Astrocyte of the spinal cord (primary cell): ENCODE measurements around the gene HMX1.

Experiments used
- DNase-seq: peaks from one replicate; pipeline ENCODE4 v3.0.0; 2011; ENCODE audit warnings: low read depth, low spot score
- H3K4me3 ChIP-seq: 2 replicates; pipeline ENCODE4 v1.5.1; 2011; ENCODE audit warnings: low read depth, mild to moderate bottlenecking, low read length, moderate library complexity
- CTCF ChIP-seq: IDR thresholded peaks from 2 replicates; pipeline ENCODE4 v1.5.1; 2012; ENCODE audit warnings: low read depth, mild to moderate bottlenecking, low read length, inconsistent platforms
- in situ Hi-C: cut with HindIII; loops from 2 replicates; pipeline ENCODE4 v1.10.0; 2017; ENCODE audit warnings: low sequenced_read_pairs

HMX1 gene

DNA sequence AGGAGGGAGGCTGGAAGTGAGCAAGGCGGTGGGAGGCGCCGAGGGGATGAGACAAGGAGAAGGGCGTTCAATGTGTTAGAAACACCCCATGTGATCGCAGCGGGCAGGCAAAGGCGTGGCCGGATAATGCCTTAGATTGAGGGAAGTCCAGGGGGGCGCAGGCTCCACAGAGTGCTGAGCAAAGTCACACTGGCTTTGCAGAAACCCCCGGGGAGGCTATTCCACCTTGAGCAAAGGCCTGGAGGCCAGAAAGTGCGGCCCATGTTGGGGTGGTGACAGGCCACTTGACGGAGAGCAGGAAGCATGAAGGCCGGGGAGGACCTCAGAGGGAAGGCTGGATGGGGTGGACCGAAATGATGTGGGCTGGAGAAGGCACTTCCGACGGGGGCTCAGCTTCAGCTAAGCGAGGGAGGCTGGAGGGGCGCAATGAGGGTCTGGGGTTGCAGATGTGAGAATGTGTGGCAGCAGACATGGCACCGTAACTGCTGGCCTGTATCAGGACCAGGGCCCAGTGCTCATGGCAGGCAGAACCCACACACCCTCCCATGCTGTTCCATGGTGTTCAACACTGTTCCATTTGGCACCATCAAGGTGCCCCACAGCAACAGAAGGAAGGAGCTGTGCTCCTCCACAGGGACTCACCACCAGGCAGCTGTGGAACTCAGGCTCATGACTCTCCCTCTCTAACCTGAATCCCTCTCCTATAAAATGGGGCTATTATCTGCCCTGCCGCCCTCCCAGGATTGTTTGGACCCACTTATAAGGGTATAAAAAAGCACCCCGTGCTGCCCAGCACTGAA, 50.3 kb downstream of the HMX1 start:
- in situ Hi-C loops, result no loop called here
- no peak for DNase-seq
- no peak overlapping the region for H3K4me3 ChIP-seq
- TF ChIP-seq CTCF, result no peak

GRCh38 chr4:8820178-8821102, 51.2 kb downstream of the HMX1 start:
- TF ChIP-seq CTCF, result no peak
- in situ Hi-C loops, result no loop called here
- DNase-seq, result no peak
- no peak overlapping the region for H3K4me3 ChIP-seq

- DNase-seq, result no peak
- in situ Hi-C loops, result no loop called here
- no peak for TF ChIP-seq CTCF
- H3K4me3 ChIP-seq, result no peak overlapping the region
Measured at GRCh38 chr4:8819473-8820177, 52.0 kb downstream of the HMX1 start.

- no peak for TF ChIP-seq CTCF
- no peak for DNase-seq
- no peak overlapping the region for H3K4me3 ChIP-seq
- in situ Hi-C loops, result no loop called here
Measured at GRCh38 chr4:8819019-8819418, 52.6 kb downstream of the HMX1 start.

- TF ChIP-seq CTCF, result no peak
- no peak for DNase-seq
- no peak overlapping the region for H3K4me3 ChIP-seq
- in situ Hi-C loops, result no loop called here
Measured at GRCh38 chr4:8818063-8818881, 53.4 kb downstream of the HMX1 start.

DNA sequence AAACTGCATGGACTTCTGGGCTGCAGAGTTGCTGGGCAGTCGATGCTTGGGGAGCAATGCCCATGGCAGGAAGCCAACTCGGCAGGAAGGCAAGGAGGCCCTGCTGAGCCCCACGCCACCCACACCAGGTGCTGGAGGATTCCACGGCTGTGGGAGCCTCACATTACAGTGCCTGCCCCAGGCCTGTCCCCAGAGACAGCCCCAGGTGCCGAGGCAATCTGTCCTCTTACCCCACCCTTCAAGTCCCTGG, 53.9 kb downstream of the HMX1 start:
- DNase-seq, result no peak
- no peak for TF ChIP-seq CTCF
- no peak overlapping the region for H3K4me3 ChIP-seq
- in situ Hi-C loops, result no loop called here
